H1 (cell line): ENCODE measurements around the gene SNTG2.

Source experiments
- CBX5 ChIP-seq: fragments of 300-800, 300-1000 bp; sonication (generic); IDR thresholded peaks from 2 replicates; pipeline ENCODE4 v1.7.1; 2016; ENCODE audit warnings: antibody characterized with exemption, low read length, low read depth
- RFX5 ChIP-seq: IDR thresholded peaks from 2 replicates; pipeline ENCODE4 v1.6.1; 2011; ENCODE audit warnings: low read depth, low read length, improper control_type of control experiment, borderline replicate concordance
- TF ChIP-seq, protein P1 (sequence below), 3 experiments: IDR thresholded peaks; 1 replicate in 2 of 3; 2 replicates in 1 of 3; pipeline versions ENCODE4 v1.5.1 to v1.6.1; 2011; ENCODE audit warnings: low read length in 3 of 3, mild to moderate bottlenecking in 3 of 3, inconsistent platforms in 2 of 3, low read depth in 1 of 3, moderate library complexity in 1 of 3; ENCODE audit not compliant: insufficient read depth in 1 of 3; ENCODE audit errors: control extremely low read depth in 1 of 3

GRCh38 chr2:1319393-1319792 lies 368.7 kb downstream of the SNTG2 start:
- no peak for TF ChIP-seq RFX5
- TF ChIP-seq, protein P1, sequence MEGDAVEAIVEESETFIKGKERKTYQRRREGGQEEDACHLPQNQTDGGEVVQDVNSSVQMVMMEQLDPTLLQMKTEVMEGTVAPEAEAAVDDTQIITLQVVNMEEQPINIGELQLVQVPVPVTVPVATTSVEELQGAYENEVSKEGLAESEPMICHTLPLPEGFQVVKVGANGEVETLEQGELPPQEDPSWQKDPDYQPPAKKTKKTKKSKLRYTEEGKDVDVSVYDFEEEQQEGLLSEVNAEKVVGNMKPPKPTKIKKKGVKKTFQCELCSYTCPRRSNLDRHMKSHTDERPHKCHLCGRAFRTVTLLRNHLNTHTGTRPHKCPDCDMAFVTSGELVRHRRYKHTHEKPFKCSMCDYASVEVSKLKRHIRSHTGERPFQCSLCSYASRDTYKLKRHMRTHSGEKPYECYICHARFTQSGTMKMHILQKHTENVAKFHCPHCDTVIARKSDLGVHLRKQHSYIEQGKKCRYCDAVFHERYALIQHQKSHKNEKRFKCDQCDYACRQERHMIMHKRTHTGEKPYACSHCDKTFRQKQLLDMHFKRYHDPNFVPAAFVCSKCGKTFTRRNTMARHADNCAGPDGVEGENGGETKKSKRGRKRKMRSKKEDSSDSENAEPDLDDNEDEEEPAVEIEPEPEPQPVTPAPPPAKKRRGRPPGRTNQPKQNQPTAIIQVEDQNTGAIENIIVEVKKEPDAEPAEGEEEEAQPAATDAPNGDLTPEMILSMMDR (IDR thresholded peaks at IDR 0.05; ENCODE audit: control extremely low read depth in 1 of 3, insufficient read depth in 1 of 3, low read depth in 1 of 3, low read length in 3 of 3): no peak
- no peak for TF ChIP-seq CBX5
